ENCODE results near the gene TEX261.

TEX261 gene

GRCh38 chr2:70956141-70956540 is 38.5 kb downstream of the TEX261 start:
- DNase-seq = no peak

- no peak for DNase-seq
Measured at GRCh38 chr2:70954886-70955285, 39.8 kb downstream of the TEX261 start.

GRCh38 chr2:70949086-70949485 is 45.6 kb downstream of the TEX261 start:
- DNase-seq = no peak

GRCh38 chr2:70948337-70949003 is 46.2 kb downstream of the TEX261 start:
- peak; percentile 66 to 81 for DNase-seq

GRCh38 chr2:70947556-70948184 is 47.0 kb downstream of the TEX261 start:
- DNase-seq = no peak

- peak; percentile 22 to 61 for DNase-seq
Measured at GRCh38 chr2:70946832-70947442, 47.7 kb downstream of the TEX261 start.

- no peak for DNase-seq
Measured at GRCh38 chr2:70944111-70944690, 50.5 kb downstream of the TEX261 start.

GRCh38 chr2:70943205-70943871 is 51.3 kb downstream of the TEX261 start:
- DNase-seq = no peak

- no peak for DNase-seq
Measured at GRCh38 chr2:70942396-70943204, 52.1 kb downstream of the TEX261 start.

GRCh38 chr2:70941701-70942100 is 53.0 kb downstream of the TEX261 start:
- DNase-seq = no peak

- DNase-seq = no peak
Measured at GRCh38 chr2:70941186-70941585, 53.5 kb downstream of the TEX261 start.

- no peak for DNase-seq
Measured at GRCh38 chr2:70939839-70940580, 54.7 kb downstream of the TEX261 start.

GRCh38 chr2:70939001-70939838 is 55.5 kb downstream of the TEX261 start:
- DNase-seq = no peak

GRCh38 chr2:70938586-70938950 is 56.1 kb downstream of the TEX261 start:
- DNase-seq = no peak

- no peak for DNase-seq
Measured at GRCh38 chr2:70937866-70938585, 56.6 kb downstream of the TEX261 start.

- no peak for DNase-seq
Measured at GRCh38 chr2:70936979-70937811, 57.5 kb downstream of the TEX261 start.

GRCh38 chr2:70936165-70936978 is 58.3 kb downstream of the TEX261 start:
- no peak for DNase-seq
